HEK293 (cell line): ENCODE measurements around the gene DPYSL4.

ENCODE experiments used
- ZNF324 ChIP-seq: fragments of 450-650 bp; formaldehyde crosslinking; IDR thresholded peaks from 2 replicates; pipeline ENCODE4 v1.5.1; 2016; ENCODE audit warnings: missing biosample characterization, missing genetic modification characterization
- ZNF37A ChIP-seq: fragments of 450-650 bp; IDR thresholded peaks from 2 replicates; pipeline ENCODE4 v1.5.1; 2018; ENCODE audit warnings: missing biosample characterization, missing genetic modification characterization

GRCh38 chr10:132173185-132173584 lies 13.6 kb upstream of the DPYSL4 start:
- TF ChIP-seq ZNF37A (tag by site-specific recombination) (no peak), ZNF324 (no peak)
